Stomach (tissue), 4 donors: Measurements from ENCODE around the gene RABGAP1.

Source experiments
- EP300 ChIP-seq: sonication (generic); formaldehyde crosslinking; IDR thresholded peaks from one replicate; pipeline ENCODE4 v1.6.1; 2017; ENCODE audit warnings: antibody characterized with exemption
- POLR2A ChIP-seq, 4 donors: fragments of 450-650 bp; IDR thresholded peaks; one replicate each; pipeline ENCODE4 v1.6.1; 2016; ENCODE audit warnings: antibody characterized with exemption in 4 of 4, control low read depth in 2 of 4, mild to moderate bottlenecking in 1 of 4, moderate library complexity in 1 of 4
- POLR2AphosphoS5 ChIP-seq, 3 donors: sonication (generic); formaldehyde crosslinking; IDR thresholded peaks; one replicate each; pipeline ENCODE4 v1.6.1; 2016; ENCODE audit warnings: antibody characterized with exemption in 3 of 3
- TF ChIP-seq, protein P1 (sequence below), 7 experiments: fragments of 450-650 bp in 4 of 7; fragments of 200-600 bp in 3 of 7; sonication (generic) in 3 of 7; IDR thresholded peaks; one replicate each; pipeline ENCODE4 v1.5.1; 2016 to 2019; ENCODE audit warnings: antibody characterized with exemption in 7 of 7, control low read depth in 2 of 7, mild to moderate bottlenecking in 1 of 7

DNA sequence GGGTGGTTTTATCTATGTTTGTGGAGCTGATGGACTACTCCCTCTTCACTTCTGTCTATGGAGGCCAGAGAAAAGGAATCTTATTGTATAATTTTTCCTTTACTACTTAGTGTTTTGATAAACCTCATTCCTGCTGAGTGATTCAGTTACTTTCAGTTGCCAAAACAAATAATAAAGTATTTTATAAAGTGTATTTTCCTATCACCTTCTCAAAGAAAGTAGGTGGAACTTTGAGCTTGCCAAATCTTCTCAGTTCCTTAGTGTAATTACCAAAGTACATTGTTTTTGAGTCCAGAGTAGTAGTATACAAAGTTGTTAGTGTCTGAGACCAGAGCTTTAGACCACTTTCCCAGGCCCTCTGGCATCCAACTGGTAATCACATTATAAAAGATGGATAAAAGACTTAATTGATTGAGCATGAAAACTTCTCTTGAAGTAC lies 13.5 kb downstream of the RABGAP1 start:
- TF ChIP-seq, protein P1, sequence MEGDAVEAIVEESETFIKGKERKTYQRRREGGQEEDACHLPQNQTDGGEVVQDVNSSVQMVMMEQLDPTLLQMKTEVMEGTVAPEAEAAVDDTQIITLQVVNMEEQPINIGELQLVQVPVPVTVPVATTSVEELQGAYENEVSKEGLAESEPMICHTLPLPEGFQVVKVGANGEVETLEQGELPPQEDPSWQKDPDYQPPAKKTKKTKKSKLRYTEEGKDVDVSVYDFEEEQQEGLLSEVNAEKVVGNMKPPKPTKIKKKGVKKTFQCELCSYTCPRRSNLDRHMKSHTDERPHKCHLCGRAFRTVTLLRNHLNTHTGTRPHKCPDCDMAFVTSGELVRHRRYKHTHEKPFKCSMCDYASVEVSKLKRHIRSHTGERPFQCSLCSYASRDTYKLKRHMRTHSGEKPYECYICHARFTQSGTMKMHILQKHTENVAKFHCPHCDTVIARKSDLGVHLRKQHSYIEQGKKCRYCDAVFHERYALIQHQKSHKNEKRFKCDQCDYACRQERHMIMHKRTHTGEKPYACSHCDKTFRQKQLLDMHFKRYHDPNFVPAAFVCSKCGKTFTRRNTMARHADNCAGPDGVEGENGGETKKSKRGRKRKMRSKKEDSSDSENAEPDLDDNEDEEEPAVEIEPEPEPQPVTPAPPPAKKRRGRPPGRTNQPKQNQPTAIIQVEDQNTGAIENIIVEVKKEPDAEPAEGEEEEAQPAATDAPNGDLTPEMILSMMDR (IDR thresholded peaks at IDR 0.05), result no peak
- TF ChIP-seq POLR2AphosphoS5 (IDR thresholded peaks at IDR 0.05), result no peak
- no peak for TF ChIP-seq POLR2A (IDR thresholded peaks at IDR 0.05)
- TF ChIP-seq EP300, result no peak
